ENCODE measurements around the gene RTTN.

Gene RTTN

GRCh38 chr18:70220628-70221027 lies 15.1 kb upstream of the RTTN start:
- H3K4me1 ChIP-seq (ENCODE audit: control insufficient read depth in 1 of 2, insufficient read depth in 1 of 2, low read depth in 1 of 2, low read length in 1 of 2), result no peaks in the 10 kb centered on the region
- no peak overlapping the region for H3K4me3 ChIP-seq (ENCODE audit: low read depth in 1 of 2, low read length in 1 of 2)
- TF ChIP-seq CTCF (IDR thresholded peaks at IDR 0.05), result no peak
- H3K27me3 ChIP-seq, result peaks cover 24% of the 10 kb centered on the region
- no peak overlapping the region for H3K27ac ChIP-seq
- H3K9me3 ChIP-seq, result no peaks in the 10 kb centered on the region
- H3K36me3 ChIP-seq, result no peaks in the 10 kb centered on the region

GRCh38 chr18:70219688-70220087 lies 14.2 kb upstream of the RTTN start:
- no peaks in the 10 kb centered on the region for H3K4me1 ChIP-seq (ENCODE audit: control insufficient read depth in 1 of 2, insufficient read depth in 1 of 2, low read depth in 1 of 2, low read length in 1 of 2)
- no peak overlapping the region for H3K27ac ChIP-seq
- no peak for TF ChIP-seq CTCF (IDR thresholded peaks at IDR 0.05)
- no peaks in the 10 kb centered on the region for H3K9me3 ChIP-seq
- peaks cover 24% of the 10 kb centered on the region for H3K27me3 ChIP-seq
- no peak overlapping the region for H3K4me3 ChIP-seq (ENCODE audit: low read depth in 1 of 2, low read length in 1 of 2)
- H3K36me3 ChIP-seq, result no peaks in the 10 kb centered on the region

GRCh38 chr18:70216788-70217187 lies 11.3 kb upstream of the RTTN start:
- Histone ChIP-seq H3K4me3 (ENCODE audit: low read depth in 1 of 2, low read length in 1 of 2) (no peak overlapping the region), H3K9me3 (no peaks in the 10 kb centered on the region), H3K4me1 (ENCODE audit: control insufficient read depth in 1 of 2, insufficient read depth in 1 of 2, low read depth in 1 of 2, low read length in 1 of 2) (no peaks in the 10 kb centered on the region), H3K27me3 (peaks cover 20% of the 10 kb centered on the region), H3K36me3 (no peaks in the 10 kb centered on the region), H3K27ac (no peak overlapping the region)
- TF ChIP-seq CTCF (IDR thresholded peaks at IDR 0.05), result no peak

- no peak for TF ChIP-seq CTCF (IDR thresholded peaks at IDR 0.05)
- peaks cover 2% of the 10 kb centered on the region for H3K36me3 ChIP-seq
- H3K27me3 ChIP-seq, result peaks cover 27% of the 10 kb centered on the region
- H3K4me3 ChIP-seq (ENCODE audit: low read depth in 1 of 2, low read length in 1 of 2), result no peak overlapping the region
- H3K9me3 ChIP-seq, result no peaks in the 10 kb centered on the region
- no peak overlapping the region for H3K27ac ChIP-seq
- peaks cover 11% of the 10 kb centered on the region in 2 experiments for H3K4me1 ChIP-seq (ENCODE audit: control insufficient read depth in 1 of 2, insufficient read depth in 1 of 2, low read depth in 1 of 2, low read length in 1 of 2)
Measured at GRCh38 chr18:70207181-70207580, 1.7 kb upstream of the RTTN start.

GRCh38 chr18:70200286-70200685 lies 5.2 kb downstream of the RTTN start:
- Histone ChIP-seq H3K4me3 (ENCODE audit: low read depth in 1 of 2, low read length in 1 of 2) (no peak overlapping the region), H3K9me3 (no peaks in the 10 kb centered on the region), H3K27me3 (no peaks in the 10 kb centered on the region), H3K27ac (no peak overlapping the region), H3K4me1 (ENCODE audit: control insufficient read depth in 1 of 2, insufficient read depth in 1 of 2, low read depth in 1 of 2, low read length in 1 of 2) (peaks cover 4 to 5% of the 10 kb centered on the region in 2 experiments), H3K36me3 (peaks cover 26% of the 10 kb centered on the region)
- TF ChIP-seq CTCF (IDR thresholded peaks at IDR 0.05), result no peak

- H3K27me3 ChIP-seq, result no peaks in the 10 kb centered on the region
- TF ChIP-seq CTCF (IDR thresholded peaks at IDR 0.05), result no peak
- H3K4me1 ChIP-seq (ENCODE audit: control insufficient read depth in 1 of 2, insufficient read depth in 1 of 2, low read depth in 1 of 2, low read length in 1 of 2), result no peaks in the 10 kb centered on the region
- peaks cover 30% of the 10 kb centered on the region for H3K36me3 ChIP-seq
- no peaks in the 10 kb centered on the region for H3K9me3 ChIP-seq
- no peak overlapping the region for H3K4me3 ChIP-seq (ENCODE audit: low read depth in 1 of 2, low read length in 1 of 2)
- H3K27ac ChIP-seq, result no peak overlapping the region
Measured at GRCh38 chr18:70197844-70198243, 7.6 kb downstream of the RTTN start.

Data from neutrophil (primary cell).